ENCODE results near the gene DCAKD.

The DCAKD gene

DNA sequence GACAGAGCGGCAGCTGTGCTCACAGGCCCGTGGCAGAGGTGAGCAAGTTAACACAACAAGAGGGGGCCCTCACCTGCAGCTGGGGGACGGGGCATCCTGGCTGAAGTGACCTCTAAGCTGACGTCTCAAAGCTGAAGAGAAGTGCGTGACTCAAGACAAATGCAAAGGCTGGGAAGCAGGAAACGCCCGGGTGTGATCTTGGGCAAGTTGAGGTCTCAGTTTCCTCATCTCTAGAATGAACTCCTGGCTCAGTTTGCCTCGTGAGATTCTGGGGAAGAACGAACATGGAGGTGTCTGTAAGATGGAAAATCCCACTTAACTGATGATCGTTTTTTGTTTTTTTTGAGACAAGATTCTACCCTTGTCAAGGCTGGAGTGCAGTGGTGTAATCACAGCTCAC, 43.2 kb downstream of the DCAKD start:
- FAIRE-seq (no peak), DNase-seq (ENCODE audit: extremely low spot score, insufficient read length, low read depth) (no peak)

DNA sequence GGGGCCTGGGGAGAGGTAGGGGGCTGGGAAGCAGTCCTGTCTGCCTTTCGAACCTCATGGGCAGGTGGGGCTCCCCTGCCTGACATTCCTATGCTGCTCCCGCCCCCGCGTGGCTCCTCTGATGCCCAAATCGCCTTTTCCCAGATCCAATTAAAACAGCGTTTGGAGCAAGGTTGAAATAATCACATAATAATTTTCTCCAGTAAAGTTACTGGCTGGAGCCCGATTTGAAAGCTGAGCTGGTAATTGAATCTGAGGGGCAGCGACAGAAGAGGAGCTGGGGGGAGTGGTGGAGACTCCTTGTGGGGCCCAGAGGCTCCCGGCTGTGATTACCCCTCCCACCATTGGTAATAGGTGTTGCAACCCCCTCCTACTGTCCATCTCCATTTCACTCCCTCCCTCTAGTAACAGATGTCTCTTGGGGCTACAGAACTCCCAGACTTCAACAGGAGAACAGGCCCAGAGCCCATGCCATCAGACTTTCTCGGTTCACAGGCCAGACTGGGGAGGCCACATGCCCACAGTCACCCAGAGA, 44.4 kb downstream of the DCAKD start:
- DNase-seq (ENCODE audit: extremely low spot score, insufficient read length, low read depth) = no peak
- no peak for FAIRE-seq

DNA sequence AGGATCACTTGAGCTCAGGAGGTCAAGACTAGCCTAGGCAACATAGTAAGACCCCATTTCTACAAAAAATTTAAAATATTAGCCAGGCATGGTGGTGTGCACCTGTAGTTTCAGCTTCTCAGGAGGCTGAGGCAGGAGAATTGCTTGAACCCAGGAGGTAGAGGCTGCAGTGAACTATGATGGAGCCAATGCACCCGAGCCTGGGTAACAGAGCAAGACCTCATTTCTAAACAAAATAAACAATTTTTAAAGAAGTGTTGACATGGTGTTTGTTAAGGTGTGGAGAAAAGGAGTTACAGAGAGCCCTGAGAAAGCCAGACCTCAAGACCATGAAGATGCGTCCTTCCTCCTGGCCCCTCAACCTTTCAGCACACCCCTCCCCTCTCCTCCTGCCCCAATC, 45.7 kb downstream of the DCAKD start:
- FAIRE-seq = no peak

DNA sequence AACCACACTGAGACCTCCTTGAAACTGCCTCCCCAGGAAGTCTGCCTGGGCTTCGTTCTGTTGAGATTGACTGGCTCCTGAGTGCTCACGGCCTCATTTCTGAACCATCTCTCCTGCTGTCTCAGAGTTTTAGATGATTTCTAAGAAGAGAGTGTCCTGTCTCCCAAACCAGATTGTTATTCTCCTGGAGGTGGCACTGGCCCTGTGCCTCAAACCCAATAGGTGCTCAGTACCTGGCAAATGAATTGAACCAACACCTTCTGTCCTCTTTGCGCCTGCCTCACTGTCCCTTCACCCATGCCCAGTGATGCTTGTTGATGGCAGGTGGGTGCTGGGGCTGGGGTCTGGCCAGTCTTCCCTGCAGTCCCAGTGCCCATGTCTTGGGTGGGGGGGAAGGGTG, 47.0 kb downstream of the DCAKD start:
- no peak for FAIRE-seq
- no peak for DNase-seq (ENCODE audit: extremely low spot score, insufficient read length, low read depth)

More for the DNA sequence above, 45.7 kb downstream of the DCAKD start:
- DNase-seq (ENCODE audit: extremely low spot score, insufficient read length, low read depth) = no peak

DNA sequence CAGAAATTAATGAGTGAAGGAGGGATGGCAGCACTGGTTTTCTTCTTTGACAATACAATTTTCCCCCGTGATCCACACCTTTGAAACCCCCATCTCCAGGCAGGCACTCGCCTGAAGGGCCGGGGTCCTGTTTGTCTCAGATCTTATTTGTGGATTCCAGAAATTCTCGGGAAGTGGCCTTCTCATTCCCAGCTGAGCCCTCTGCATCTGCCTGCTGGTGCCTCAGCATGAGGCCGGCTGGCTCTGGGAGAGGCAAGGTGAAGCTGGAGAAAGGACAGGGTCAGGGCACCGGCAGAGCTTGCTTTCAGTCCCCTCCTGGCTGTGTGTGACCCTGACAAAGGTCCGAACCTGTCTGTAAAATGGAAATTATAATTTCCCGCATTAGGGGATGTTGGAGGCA, 47.6 kb downstream of the DCAKD start:
- FAIRE-seq = no peak

DNA sequence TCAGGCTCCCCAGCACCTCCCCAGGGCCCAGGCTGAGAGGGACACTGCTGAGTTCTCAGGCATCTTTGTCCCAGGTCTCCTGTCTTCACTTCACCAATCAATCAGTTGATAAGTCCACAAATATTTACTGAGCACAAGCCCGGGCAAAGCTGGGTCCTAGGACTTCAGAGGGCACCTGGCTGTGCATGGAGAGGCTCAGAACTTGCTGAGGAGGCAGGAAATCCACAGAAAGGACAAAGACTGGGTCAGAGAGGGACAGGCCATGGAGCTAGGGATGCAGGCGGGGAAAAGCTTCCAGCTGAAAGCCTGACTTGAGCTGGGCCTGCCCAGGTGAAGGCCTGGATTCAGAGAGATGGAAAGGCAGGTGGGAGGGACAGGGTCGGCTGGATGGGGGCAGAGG, 50.1 kb downstream of the DCAKD start:
- DNase-seq (ENCODE audit: extremely low spot score, insufficient read length, low read depth) = no peak

More for the DNA sequence above, 47.6 kb downstream of the DCAKD start:
- DNase-seq (ENCODE audit: extremely low spot score, insufficient read length, low read depth) = no peak

DNA sequence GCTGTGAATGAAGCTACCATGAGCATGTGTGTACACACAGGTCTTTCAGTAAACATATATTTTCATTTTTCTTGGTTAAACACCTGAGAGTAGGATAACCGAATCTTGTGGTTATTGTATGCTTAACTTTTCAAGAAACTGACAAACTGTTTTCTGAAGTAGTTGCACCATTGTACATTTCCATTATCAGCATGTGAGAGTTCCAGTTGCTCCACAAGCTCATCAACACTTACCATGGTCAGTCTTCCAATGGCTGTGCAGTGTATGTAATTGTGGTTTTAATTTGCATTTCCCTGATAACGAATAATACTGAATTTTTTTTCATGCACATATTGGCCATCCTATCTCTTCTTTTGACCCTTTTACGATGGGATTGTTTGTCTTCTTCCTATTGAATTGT, 52.0 kb downstream of the DCAKD start:
- no peak for FAIRE-seq
- DNase-seq (ENCODE audit: extremely low spot score, insufficient read length, low read depth) = no peak

More for the DNA sequence above, 50.1 kb downstream of the DCAKD start:
- FAIRE-seq = no peak

DNA sequence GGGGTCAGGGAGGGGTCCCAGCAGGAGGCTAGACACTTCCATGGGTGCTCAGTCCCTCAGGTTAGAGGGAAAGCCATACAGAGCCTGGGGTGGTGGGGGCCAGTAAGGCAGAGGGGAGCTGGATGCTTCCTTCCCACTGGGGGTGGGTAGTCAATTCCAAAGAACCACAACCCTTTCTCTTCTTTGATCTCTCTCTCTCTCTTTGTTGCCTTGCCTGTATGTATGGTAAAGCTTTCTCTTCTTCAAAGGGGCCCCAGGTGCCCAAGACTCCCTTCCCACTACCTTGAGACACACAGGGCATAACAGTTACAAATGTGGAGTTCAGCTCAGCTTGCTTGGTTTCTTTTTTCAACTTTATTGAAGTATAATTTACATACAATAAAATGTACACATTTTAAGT, 52.8 kb downstream of the DCAKD start:
- DNase-seq (ENCODE audit: extremely low spot score, insufficient read length, low read depth) (no peak), FAIRE-seq (no peak)

DNA sequence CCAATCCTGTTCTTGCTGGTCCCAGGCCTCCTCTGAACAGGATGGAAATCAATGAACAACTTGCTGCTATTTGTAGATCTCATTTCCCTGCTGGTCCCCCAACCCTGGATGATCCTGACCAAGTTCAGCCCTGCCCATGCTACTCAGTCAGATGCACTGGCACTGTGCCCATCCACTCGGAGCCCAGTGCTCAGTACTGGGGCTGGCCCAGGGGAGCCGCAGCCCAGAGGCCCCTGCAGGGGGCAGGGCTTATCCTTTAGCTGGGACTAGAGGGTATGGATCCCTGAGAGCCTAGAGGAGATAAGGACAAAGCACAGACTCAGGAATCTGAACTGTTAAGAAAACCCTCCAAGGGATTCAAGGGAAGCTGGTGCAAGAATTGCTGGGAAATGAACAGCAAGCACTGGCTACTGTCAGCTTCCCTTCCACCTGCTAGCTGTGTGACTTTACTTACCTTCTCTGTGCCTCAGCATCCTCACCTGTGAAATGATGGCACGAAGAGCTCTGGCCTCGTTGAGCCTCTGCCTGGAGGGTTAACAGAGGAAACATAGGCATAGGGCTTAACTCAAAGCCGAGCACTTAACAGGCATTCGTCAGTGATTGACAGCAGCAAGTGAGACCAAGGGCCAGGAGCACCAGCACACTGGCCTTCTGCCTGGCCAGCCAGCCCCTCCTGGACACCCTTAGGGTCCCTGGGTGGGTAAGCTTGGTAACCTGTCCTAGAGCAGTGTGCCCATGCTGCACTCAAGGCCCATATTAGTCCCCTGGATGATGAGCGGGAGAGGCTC, 53.5 kb downstream of the DCAKD start:
- no peak for DNase-seq (ENCODE audit: extremely low spot score, insufficient read length, low read depth)
- no peak for FAIRE-seq

DNA sequence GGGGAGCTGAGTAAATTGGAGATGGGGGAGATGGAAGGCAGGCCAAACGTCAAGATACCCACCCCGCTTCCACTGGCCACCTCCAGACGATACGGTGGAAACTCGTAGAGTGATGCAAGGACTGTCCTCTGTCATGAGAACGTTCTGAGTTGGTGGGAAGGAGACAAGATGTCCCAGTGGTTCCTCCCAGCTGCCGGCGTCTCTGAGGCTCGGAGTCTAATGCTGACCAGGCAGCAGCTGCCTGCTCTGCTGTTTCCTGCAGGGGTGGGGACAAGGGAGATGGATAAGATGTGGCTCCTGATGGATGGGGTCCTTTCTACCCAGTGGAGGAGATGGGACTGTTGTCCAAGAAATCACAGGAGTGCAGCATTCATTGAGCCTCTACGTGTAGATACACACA, 55.1 kb downstream of the DCAKD start:
- no peak for DNase-seq (ENCODE audit: extremely low spot score, insufficient read length, low read depth)
- no peak for FAIRE-seq

DNA sequence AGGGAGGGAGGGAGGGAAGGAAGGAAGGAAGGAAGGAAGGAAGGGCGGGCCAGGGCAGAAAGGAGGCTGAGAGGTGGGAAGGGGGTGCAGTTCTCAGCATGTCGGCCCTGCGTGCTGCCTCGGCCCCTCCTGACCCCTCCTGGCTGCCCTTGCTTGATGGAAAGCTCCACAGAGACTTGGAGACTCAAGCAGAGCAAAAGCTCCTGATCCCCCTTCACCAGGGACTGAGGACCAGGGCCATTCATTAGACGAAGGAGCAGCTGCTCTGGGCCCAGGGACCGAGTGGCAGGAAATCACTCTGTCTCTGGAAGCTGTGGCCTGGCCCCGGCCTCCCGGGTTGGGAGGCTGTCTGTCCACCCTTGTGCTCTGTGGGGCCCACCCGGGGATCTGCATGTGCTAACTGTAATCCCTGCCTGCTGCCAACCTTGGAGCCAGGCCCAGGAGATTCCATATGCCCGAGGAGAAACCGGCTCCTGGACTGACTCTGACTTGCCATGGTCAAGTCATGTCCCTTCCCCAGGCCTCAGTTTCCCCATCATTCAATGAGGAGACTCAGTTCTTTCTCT, 55.9 kb downstream of the DCAKD start:
- no peak for DNase-seq (ENCODE audit: extremely low spot score, insufficient read length, low read depth)
- FAIRE-seq = no peak

DNA sequence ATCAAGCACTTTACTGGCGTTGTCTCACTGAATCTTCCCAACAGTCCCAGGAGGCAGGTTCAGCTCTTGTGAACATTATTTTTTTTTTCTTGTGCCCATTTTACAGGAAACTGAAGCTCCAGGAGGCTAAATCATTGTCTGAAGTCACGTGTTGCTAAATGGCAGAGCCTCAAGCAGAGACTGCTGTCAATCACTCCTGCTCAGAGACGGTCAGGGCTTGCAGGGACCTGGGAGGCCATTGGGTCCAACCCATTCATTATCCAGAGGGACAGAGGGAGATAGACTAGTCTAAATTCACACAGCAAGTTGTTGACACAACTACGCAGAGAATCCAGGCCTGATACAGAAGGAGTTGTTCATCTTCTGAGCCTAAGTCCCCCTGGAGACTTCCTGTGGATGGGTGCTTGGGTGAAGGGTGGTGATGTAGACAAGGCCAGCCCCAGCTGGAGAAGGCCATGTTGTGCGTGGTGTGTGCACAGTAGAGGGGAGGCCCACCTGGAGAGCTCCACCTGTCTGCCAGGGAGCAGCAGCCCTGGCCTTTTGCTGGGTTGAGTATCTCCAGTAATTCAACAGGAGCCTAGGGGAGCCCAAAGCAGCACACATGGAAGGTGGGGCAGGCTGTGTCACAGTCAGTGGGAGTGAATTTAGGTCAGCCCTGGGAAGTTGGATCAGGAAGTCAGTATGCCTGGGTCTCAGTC, 59.0 kb downstream of the DCAKD start:
- no peak for FAIRE-seq
- DNase-seq (ENCODE audit: extremely low spot score, insufficient read length, low read depth) = no peak

DNA sequence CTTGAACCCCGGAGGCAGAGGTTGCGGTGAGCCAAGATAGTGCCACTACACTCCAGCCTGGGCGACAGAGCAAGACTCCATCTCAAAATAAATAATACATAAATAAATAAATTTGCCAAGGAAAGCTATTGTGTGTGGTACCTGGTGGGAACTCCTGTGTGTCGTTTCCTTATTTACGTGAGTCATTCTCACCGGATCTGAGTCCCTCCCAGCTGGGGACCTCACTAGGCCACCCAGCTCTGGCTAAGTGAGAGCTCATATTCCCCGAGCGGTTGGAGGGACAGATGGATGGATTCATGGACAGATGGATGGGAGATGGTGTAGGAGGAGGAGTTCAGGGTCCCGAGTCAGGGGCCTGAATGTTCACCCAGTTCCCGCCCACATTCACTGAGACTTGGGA, 60.4 kb downstream of the DCAKD start:
- FAIRE-seq (no peak), DNase-seq (ENCODE audit: extremely low spot score, insufficient read length, low read depth) (no peak)

DNA sequence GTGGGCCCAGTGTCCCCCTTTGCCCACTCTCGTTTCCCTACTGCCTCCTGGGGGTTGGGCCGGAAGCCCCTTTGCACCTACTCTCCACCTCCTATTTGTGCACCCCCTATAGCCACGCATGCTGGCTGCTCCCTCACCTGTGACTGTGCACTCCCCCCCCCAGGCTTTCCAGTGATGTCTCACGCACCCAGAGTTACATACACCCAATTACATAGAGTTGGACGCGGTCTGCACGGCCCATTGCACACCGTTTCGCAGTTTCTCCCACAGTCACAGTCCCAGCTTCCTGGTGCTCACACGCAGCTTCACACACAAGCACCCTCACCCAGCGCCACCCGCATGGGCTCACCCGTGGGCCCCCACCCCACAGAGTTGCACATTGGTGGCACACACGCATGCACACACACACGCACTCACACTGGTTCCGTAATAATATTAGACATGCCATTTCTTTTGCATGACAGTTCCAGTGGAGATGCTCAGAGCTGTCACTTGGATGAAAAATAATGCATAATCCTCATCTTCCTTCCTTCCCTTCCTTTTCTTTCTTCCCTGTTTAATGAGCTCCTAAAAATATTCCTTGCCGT, 61.8 kb downstream of the DCAKD start:
- DNase-seq (ENCODE audit: extremely low spot score, insufficient read length, low read depth) = no peak
- FAIRE-seq = no peak

DNA sequence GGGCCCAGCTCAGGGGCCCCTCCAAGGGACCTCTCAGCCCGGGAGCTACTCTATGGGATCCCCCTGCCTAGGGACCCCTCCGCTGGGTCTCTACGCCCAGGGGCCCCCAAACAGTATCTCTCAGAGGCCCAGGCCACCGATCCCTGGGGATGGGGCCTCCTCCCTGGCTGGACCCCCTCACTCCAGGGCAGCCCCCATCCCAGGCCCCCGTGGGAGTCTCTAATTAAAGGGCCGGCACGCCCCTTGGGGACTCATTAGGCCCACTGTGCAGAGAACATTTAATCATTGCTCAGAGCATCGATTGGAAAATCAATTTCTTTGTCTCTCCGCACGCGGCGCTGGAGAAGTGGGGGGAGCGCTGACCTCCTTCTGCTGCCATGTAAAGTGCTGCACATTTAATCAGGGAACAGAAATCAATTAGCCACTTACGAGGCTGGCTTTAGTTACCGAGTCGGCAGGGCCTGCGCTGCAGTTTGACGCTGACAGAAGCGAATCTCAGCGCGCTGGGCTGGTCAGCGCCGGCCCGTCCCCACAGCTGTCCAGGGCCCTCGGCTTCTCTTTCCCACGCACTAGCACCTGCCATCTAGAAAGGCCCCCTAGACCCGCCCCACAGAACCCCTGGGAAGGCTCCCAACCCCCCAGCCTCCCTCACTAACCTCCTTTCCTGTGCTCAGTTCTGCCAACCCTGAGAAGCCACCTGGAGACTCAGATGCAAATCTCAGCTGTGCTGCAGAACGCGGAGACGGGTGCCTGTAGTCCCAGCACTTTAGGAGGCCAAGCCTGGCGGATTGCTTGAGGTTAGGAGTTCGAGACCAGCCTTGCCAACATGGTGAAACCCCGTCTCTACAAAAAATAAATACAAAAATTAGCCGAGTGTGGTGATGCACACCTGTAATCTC, 63.1 kb downstream of the DCAKD start:
- DNase-seq (ENCODE audit: extremely low spot score, insufficient read length, low read depth) (no peak), FAIRE-seq (no peak)

DNA sequence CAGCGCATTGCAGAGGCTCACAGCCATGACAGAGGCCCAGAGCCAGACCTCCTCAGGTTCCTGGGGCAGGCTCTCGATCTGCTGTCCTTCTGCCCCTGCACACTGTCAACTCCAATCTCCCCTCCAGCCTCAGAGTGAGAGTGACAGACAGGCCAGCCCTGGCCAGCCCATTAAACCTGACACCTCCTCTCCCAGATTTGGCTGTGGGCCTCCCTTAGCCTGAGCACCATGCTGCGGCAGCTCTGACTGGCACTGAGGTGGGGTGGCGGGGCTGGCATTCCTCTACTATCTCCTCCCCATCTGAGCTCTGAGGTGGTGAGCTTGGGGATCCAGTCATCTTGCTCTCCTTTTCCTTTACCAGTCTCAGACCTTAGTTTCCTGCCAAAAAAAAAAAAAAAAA, 67.9 kb downstream of the DCAKD start:
- FAIRE-seq = no peak
- DNase-seq (ENCODE audit: extremely low spot score, insufficient read length, low read depth) = no peak

DNA sequence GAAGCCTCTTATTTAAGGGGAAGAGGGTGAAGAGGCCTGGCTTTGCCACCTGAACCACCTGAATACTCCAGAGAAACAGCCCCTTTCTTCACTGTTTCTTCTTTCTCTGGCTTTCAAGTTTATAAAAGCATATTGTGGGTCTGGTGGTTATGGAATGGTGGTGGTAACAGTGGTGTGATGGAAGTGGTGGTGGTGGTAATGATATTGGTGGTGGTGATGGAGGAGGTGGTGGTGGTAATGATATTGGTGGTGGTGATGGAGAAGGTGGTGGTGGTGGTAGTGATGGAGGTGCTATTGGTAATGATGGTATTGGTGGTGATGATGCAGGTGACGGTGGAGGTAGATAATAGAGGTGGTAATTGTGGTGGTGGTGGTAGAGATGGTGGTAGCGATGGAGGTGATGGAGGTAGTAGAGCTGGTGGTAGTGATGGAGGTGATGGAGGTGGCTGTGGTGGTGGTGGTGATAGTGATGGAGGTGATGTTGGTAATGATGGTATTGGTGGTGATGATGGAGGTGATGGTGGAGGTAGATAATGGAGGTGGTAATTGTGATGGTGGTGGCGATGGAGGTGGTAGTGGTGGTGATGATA, 69.2 kb downstream of the DCAKD start:
- no peak for DNase-seq (ENCODE audit: extremely low spot score, insufficient read length, low read depth)

DNA sequence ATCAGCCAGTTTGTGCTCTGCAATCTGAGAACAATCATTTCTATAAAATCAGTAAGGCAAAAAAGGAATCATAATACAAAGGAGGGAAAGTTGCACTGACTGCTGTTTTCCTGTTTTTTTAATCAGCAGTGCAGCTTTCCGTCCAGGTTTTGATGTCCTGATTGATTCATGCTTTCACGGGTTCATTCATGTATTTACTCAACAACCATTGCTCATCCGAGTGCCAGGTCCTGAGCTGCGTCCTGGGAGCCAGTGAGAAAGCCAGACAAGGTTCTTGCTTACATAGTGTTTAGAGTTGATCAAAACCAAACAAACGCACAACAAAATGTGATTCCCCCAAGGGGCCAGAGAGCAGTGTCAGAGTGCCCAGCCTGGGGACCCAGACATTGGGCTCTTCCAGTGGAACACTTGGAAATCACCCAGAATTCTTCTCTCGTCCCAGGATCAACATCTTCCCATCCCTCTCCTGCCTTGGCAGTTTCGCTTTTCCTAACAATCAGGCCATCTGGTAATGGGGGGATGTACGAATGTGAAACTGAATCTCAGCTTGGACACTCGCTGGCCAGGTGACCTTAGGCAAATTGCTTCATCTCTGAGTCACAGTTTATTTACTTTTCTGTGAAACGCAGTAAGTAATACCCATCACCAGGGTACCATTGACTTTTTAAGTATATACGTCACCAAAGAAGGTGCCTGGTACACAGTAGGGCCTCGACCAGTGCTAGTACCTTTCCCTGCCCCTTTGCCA, 70.0 kb downstream of the DCAKD start:
- DNase-seq (ENCODE audit: extremely low spot score, insufficient read length, low read depth) (no peak), FAIRE-seq (no peak)

More for the DNA sequence above, 69.2 kb downstream of the DCAKD start:
- no peak for FAIRE-seq

Measured in GM18507 (cell line).